Testis (tissue), 3 donors: ENCODE data around the gene GNAI2. TPM values are rescaled to one million over a fixed set of nuclear protein-coding genes. Genes with fewer than 3 reads are reported as not detected.
"Not testable (repeated sequence)": the region's sequence is repeated elsewhere in the genome, so short reads cannot be mapped to it uniquely, and the experiment has no call there.

ENCODE experiments used
- DNase-seq: peaks from one replicate; pipeline ENCODE4 v3.0.0-alpha.2; 2019
- H3K27ac ChIP-seq, 2 donors: fragments of 200-600 bp; sonication (generic); one replicate each; pipeline ENCODE4 v1.5.1; 2019
- H3K27me3 ChIP-seq: fragments of 200-600 bp; sonication (generic); one replicate; pipeline ENCODE4 v1.5.1; 2019
- H3K36me3 ChIP-seq: fragments of 200-600 bp; sonication (generic); one replicate; pipeline ENCODE4 v1.5.1; 2017; ENCODE audit warnings: low read depth; ENCODE audit errors: missing control alignments
- H3K4me1 ChIP-seq: fragments of 200-600 bp; sonication (generic); one replicate; pipeline ENCODE4 v1.5.1; 2019
- H3K4me3 ChIP-seq, 2 donors: fragments of 200-600 bp; sonication (generic); one replicate each; pipeline ENCODE4 v1.5.1; 2017 to 2019
- H3K9me3 ChIP-seq: fragments of 200-600 bp; sonication (generic); one replicate; pipeline ENCODE4 v1.5.1; 2017
- CTCF ChIP-seq, 3 experiments: fragments of 450-650 bp in 2 of 3; fragments of 200-600 bp in 1 of 3; sonication (generic) in 1 of 3; IDR thresholded peaks; one replicate each; pipeline ENCODE4 v1.5.1; 2016 to 2019; ENCODE audit warnings: antibody characterized with exemption in 3 of 3, mild to moderate bottlenecking in 2 of 3, moderate library complexity in 1 of 3
- POLR2A ChIP-seq: fragments of 450-650 bp; IDR thresholded peaks from one replicate; pipeline ENCODE4 v1.6.1; 2017; ENCODE audit warnings: antibody characterized with exemption, mild to moderate bottlenecking, moderate library complexity
- WGBS, 2 donors: methylation state at CpG; one replicate each; pipeline ENCODE4 v1.1.5; 2018; 5-methylcytosine and 5-hydroxymethylcytosine counted together
- intact Hi-C: fragments of 100-400 bp; cut with DNase I; formaldehyde crosslinking; loops from one replicate; pipeline ENCODE4 v1.15.1; 2023; ENCODE audit warnings: low total_unique reads
- polyA plus RNA-seq: library from polyadenylated mRNA; stranded (reverse); fragments of 350-450 nt; fragmentation: Illumina TruSeq; extraction: RNeasy Lipid Tissue Mini Kit (QIAGEN cat#74804); gene quantifications from one replicate; pipeline ENCODE4 v1.2.3, GENCODE V29; 2014; ENCODE audit warnings: low read depth, low replicate concordance; ENCODE audit not compliant: insufficient read depth
- total RNA-seq, 2 donors: library from RNA; depleted of rRNA; stranded (reverse); fragments of >200 nt; gene quantifications; one replicate each; pipeline ENCODE4 v1.2.3, GENCODE V29; 2016

The GNAI2 gene
- total and polyA plus RNA-seq, 3 donors from 2014 or later, result 238 to 343 (median 239) TPM

- Histone ChIP-seq H3K4me1 (peaks cover 65% of the 10 kb centered on the region), H3K27me3 (no peaks in the 10 kb centered on the region), H3K9me3 (no peaks in the 10 kb centered on the region), H3K4me3 (no peak overlapping the region), H3K27ac (peak overlapping the region; percentile 58 to 63), H3K36me3 (no peaks in the 10 kb centered on the region)
- intact Hi-C loops, result no loop called here
- TF ChIP-seq CTCF (IDR thresholded peaks at IDR 0.05) (no peak), POLR2A (no peak)
- WGBS, 2 donors, result 75 to 82% methylated on average over 6 to 7 of the region's 7 CpGs
- DNase-seq, result no peak
Measured at GRCh38 chr3:50241713-50242380, 5.8 kb downstream of the GNAI2 start.

GRCh38 chr3:50242381-50242770 lies 6.4 kb downstream of the GNAI2 start:
- TF ChIP-seq POLR2A (no peak), CTCF (IDR thresholded peaks at IDR 0.05) (no peak)
- Histone ChIP-seq H3K4me1 (peaks cover 71% of the 10 kb centered on the region), H3K36me3 (no peaks in the 10 kb centered on the region), H3K4me3 (no peak overlapping the region), H3K9me3 (no peaks in the 10 kb centered on the region), H3K27ac (peak overlapping the region; percentile 58 to 63), H3K27me3 (no peaks in the 10 kb centered on the region)
- 63 to 68% methylated on average over 3 of the region's 3 CpGs for WGBS, 2 donors
- DNase-seq, result no peak
- intact Hi-C loops, result no loop called here

DNA sequence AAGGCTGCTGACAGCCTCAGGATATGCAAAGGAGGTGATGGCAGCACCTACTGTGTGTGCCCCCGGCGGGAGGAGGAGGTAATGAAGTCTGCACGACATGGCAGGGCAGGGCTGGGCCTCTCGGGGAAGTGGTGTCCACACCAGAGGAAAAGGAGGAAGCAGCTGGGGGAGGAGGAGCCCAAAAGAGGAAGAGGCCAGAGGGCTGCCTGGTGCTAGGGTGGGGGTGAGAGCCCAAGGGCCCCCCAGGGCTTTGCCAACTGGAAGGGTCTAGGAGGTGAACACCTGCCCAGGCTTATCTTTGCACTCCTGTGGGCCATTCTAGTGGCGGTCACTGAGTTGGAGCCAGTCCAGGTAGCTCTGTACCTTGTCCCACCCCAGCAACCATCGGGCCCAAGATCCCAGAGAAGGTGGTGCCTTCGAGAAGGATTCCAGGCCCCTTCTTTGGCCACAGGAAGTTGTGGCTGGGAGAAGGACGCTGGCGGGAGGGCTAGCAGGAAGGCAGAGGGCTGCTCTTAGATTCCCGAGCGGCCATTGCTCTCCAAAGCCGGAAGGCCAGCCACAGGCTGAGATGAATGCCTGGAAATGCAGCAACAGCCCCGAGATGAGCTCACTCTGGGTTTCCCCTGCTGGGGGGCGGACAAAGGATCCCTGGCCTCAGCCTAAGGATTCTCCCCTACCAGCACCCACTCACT lies 7.0 kb downstream of the GNAI2 start:
- H3K36me3 ChIP-seq, result no peaks in the 10 kb centered on the region
- intact Hi-C loops, result no loop called here
- 40 to 45% methylated on average over 11 to 14 of the region's 14 CpGs for WGBS, 2 donors
- no peaks in the 10 kb centered on the region for H3K27me3 ChIP-seq
- H3K4me3 ChIP-seq, result no peak overlapping the region
- peak; percentile 45 for DNase-seq
- peak overlapping the region; percentile 58 to 63 for H3K27ac ChIP-seq
- peaks cover 72% of the 10 kb centered on the region for H3K4me1 ChIP-seq
- no peak for TF ChIP-seq CTCF (IDR thresholded peaks at IDR 0.05)
- TF ChIP-seq POLR2A, result no peak
- no peaks in the 10 kb centered on the region for H3K9me3 ChIP-seq

DNA sequence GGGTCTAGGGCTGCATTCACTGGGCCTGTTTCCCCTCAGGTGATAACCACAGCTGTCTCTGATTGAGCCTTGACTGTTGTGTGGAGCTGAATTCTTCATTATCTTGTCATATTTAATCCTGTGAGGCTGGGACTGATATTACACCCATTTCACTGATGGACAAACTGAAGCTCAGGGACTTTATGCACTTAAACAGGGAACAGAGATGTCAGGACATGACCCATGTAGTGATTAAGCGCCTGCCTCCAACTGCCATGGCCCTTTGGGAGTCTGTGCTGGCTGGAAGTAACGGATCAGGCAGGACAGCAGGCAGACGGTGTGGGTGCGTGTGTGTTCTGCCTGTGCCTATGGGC lies 7.5 kb downstream of the GNAI2 start:
- Histone ChIP-seq H3K27ac (peak overlapping the region; percentile 58 to 63), H3K36me3 (no peaks in the 10 kb centered on the region), H3K27me3 (no peaks in the 10 kb centered on the region), H3K4me3 (no peak overlapping the region), H3K9me3 (no peaks in the 10 kb centered on the region), H3K4me1 (peaks cover 70% of the 10 kb centered on the region)
- no peak for DNase-seq
- 66 to 84% methylated on average over 4 of the region's 4 CpGs for WGBS, 2 donors
- intact Hi-C loops, result no loop called here
- TF ChIP-seq POLR2A (no peak), CTCF (IDR thresholded peaks at IDR 0.05) (no peak)

- H3K36me3 ChIP-seq, H3K27me3 ChIP-seq, DNase-seq, H3K4me3 ChIP-seq, H3K9me3 ChIP-seq, intact Hi-C loops: not testable (repeated sequence)
- Histone ChIP-seq H3K27ac (peak overlapping the region; percentile 59 to 87), H3K4me1 (peaks cover 72% of the 10 kb centered on the region)
- 64 to 76% methylated on average over 6 of the region's 6 CpGs for WGBS, 2 donors
Measured at GRCh38 chr3:50244813-50245212, 8.8 kb downstream of the GNAI2 start.
